GM12878 (cell line): ENCODE measurements around the gene STRA8. TPM values are rescaled to one million over a fixed set of nuclear protein-coding genes. Genes with fewer than 3 reads are reported as not detected.
A peak's percentile ranks its signal among the peaks of the same experiment; 100 is the strongest.

Experiments used
- ATAC-seq: fragments of 200-7000 bp; cut with Tn5 transposase; 3 replicates; pipeline ENCODE4 v1.9.1; 2020; ENCODE audit warnings: mild to moderate bottlenecking, moderate library complexity
- BruUV-seq: library from RNA; stranded (reverse); fragments of 400-500 nt; replicated peaks from 2 replicates; lab custom pipeline; 2021; lab: Mats Ljungman, UMichigan
- CTCF ChIA-PET: fragments of 300-600 bp; sonication (Branson Sonifier 250); formaldehyde crosslinking; extraction: SDS; loops from one replicate; lab custom pipeline; 2021; ENCODE audit warnings: inconsistent platforms; lab: Yijun Ruan, JAX
- POLR2A ChIA-PET: fragments of 350-600 bp; formaldehyde crosslinking; extraction: SDS; loops from one replicate; lab custom pipeline; 2021; ENCODE audit warnings: inconsistent platforms; lab: Charles Lee
- RAD21 ChIA-PET: fragments of 300-600 bp; sonication (Branson Sonifier 250); formaldehyde crosslinking; loops from one replicate; lab custom pipeline; 2023; ENCODE audit warnings: antibody characterized with exemption; ENCODE audit not compliant: unreplicated experiment; lab: Charles Lee
- SMC1A ChIA-PET: fragments of 300-600 bp; sonication (Branson Sonifier 250); formaldehyde crosslinking; loops from one replicate; lab custom pipeline; 2023; ENCODE audit not compliant: unreplicated experiment, uncharacterized antibody; lab: Charles Lee
- DNase-seq: peaks from one replicate; pipeline ENCODE4 v3.0.0-alpha.2; 2011; ENCODE audit warnings: low read depth, low spot score
- FAIRE-seq: peaks from 3 replicates; lab custom pipeline; 2011; peaks lifted over from hg19 to GRCh38; lab: Jason Lieb, UNC
- H2AFZ ChIP-seq: 2 replicates; pipeline ENCODE4 v1.6.0; 2011; ENCODE audit warnings: low read depth, low read length, control low read depth; ENCODE audit not compliant: control insufficient read depth
- H3K27ac ChIP-seq: 2 replicates; pipeline ENCODE4 v1.5.1; 2011; ENCODE audit warnings: control low read depth; ENCODE audit not compliant: control insufficient read depth, insufficient read depth
- H3K27me3 ChIP-seq, 2 experiments: replicated peaks in 1 of 2; 2 replicates each; pipeline versions ENCODE4 v1.6.0 to v1.6.1; 2011; ENCODE audit warnings: low read length in 1 of 2; ENCODE audit not compliant: control insufficient read depth in 2 of 2, insufficient read depth in 2 of 2
- H3K36me3 ChIP-seq, 2 experiments: 2 replicates each; pipeline ENCODE4 v1.5.1; 2011; ENCODE audit warnings: low read length in 1 of 2; ENCODE audit not compliant: control insufficient read depth in 2 of 2, insufficient read depth in 2 of 2
- H3K4me1 ChIP-seq: 2 replicates; pipeline ENCODE4 v1.6.1; 2011; ENCODE audit warnings: mild to moderate bottlenecking, low read length, moderate library complexity, mixed read lengths; ENCODE audit not compliant: control insufficient read depth, insufficient read depth
- H3K4me2 ChIP-seq: 2 replicates; pipeline ENCODE4 v1.6.0; 2011; ENCODE audit warnings: control low read depth; ENCODE audit not compliant: control insufficient read depth, insufficient read depth
- H3K4me3 ChIP-seq: fragments of 200-600 bp; sonication (generic); 2 replicates; pipeline ENCODE4 v1.5.1; 2016
- H3K79me2 ChIP-seq: 2 replicates; pipeline ENCODE4 v1.6.0; 2011; ENCODE audit warnings: low read length; ENCODE audit not compliant: control insufficient read depth, insufficient read depth
- H3K9ac ChIP-seq: 2 replicates; pipeline ENCODE4 v1.8.0; 2011; ENCODE audit warnings: low read length, control low read depth, mixed read lengths; ENCODE audit not compliant: control insufficient read depth, insufficient read depth
- H3K9me3 ChIP-seq: replicated peaks from 3 replicates; pipeline ENCODE4 v1.5.1; 2011; ENCODE audit warnings: mild to moderate bottlenecking, low read length; ENCODE audit not compliant: control insufficient read depth, insufficient read depth
- H4K20me1 ChIP-seq: 2 replicates; pipeline ENCODE4 v1.6.0; 2011; ENCODE audit not compliant: control insufficient read depth, insufficient read depth
- ATF7 ChIP-seq: fragments of 450-650 bp; IDR thresholded peaks from 2 replicates; pipeline ENCODE4 v1.6.1; 2016; ENCODE audit warnings: low read depth, mild to moderate bottlenecking
- BHLHE40 ChIP-seq, 2 experiments: fragments of 450-650 bp in 1 of 2; IDR thresholded peaks; 2 replicates each; pipeline ENCODE4 v1.6.1; 2011 to 2017; ENCODE audit warnings: low read depth in 2 of 2, borderline replicate concordance in 1 of 2, improper control_type of control experiment in 1 of 2, low read length in 1 of 2, mild to moderate bottlenecking in 1 of 2
- BRCA1 ChIP-seq: IDR thresholded peaks from 2 replicates; pipeline ENCODE4 v1.6.1; 2011; ENCODE audit warnings: low read depth, low read length, improper control_type of control experiment
- FOXM1 ChIP-seq: IDR thresholded peaks from 2 replicates; pipeline ENCODE4 v1.6.1; 2012; ENCODE audit warnings: low read depth, mild to moderate bottlenecking, inconsistent platforms, low read length, moderate library complexity
- HDGF ChIP-seq: fragments of 450-650 bp; IDR thresholded peaks from 2 replicates; pipeline ENCODE4 v1.6.1; 2016; ENCODE audit warnings: antibody characterized with exemption
- IKZF2 ChIP-seq, 2 experiments: fragments of 450-650 bp; IDR thresholded peaks; 2 replicates each; pipeline ENCODE4 v1.6.1; 2017; ENCODE audit warnings: mild to moderate bottlenecking in 2 of 2, moderate library complexity in 2 of 2
- RFX5 ChIP-seq: IDR thresholded peaks from 2 replicates; pipeline ENCODE4 v1.6.1; 2011; ENCODE audit warnings: low read depth, low read length, improper control_type of control experiment
- SUPT20H ChIP-seq: IDR thresholded peaks from 2 replicates; pipeline ENCODE4 v1.6.1; 2011; ENCODE audit warnings: low read depth, mild to moderate bottlenecking, low read length, moderate library complexity, borderline replicate concordance; ENCODE audit not compliant: control insufficient read depth
- ZNF217 ChIP-seq: fragments of 450-650 bp; IDR thresholded peaks from 2 replicates; pipeline ENCODE4 v1.6.1; 2017; ENCODE audit warnings: antibody characterized with exemption, mild to moderate bottlenecking
- WGBS: methylation state at CpG from one replicate; pipeline ENCODE4 v1.1.6; 2016; ENCODE audit warnings: low lambda C conversion rate; ENCODE audit not compliant: insufficient replicate concordance, insufficient coverage; ENCODE audit errors: missing lambda C conversion rate; 5-methylcytosine and 5-hydroxymethylcytosine counted together
- in situ Hi-C: fragments of 300-500 bp; cut with MboI; formaldehyde crosslinking; loops from 9 replicates; pipeline ENCODE4 v1.14.3; 2018; ENCODE audit warnings: mixed read lengths
- intact Hi-C: fragments of 100-400 bp; cut with micrococcal nuclease; formaldehyde crosslinking; loops from one replicate; pipeline ENCODE4 v1.14.2; 2022; ENCODE audit not compliant: unreplicated experiment
- polyA plus RNA-seq, 11 experiments: library from polyadenylated mRNA; depleted of rRNA in 4 of 11; unstranded in 6 of 11; stranded (reverse) in 5 of 11; fragments of >200 nt; fragmentation: Nextera tagmentation in 4 of 11; fragmentation: Illumina TruSeq in 1 of 11; extraction: Ambion mirVana in 4 of 11; extraction: Trizol in 1 of 11; gene quantifications; 1 replicate in 1 of 11; 2 replicates in 10 of 11; pipeline versions ENCODE4 v1.2.1 to v1.2.3, GENCODE V29; 2011 to 2016; ENCODE audit warnings: inconsistent platforms in 2 of 11, missing spikeins in 2 of 11, low read depth in 1 of 11
- total RNA-seq, 4 experiments: library from RNA; depleted of rRNA in 3 of 4; stranded (reverse); fragments of >200 nt in 3 of 4; fragmentation: Illumina TruSeq in 1 of 4; extraction: Trizol in 1 of 4; gene quantifications; 2 replicates each; pipeline versions ENCODE4 v1.2.1 to v1.2.3, GENCODE V29; 2013 to 2021

STRA8 gene
- total and polyA plus RNA-seq, 10 of the 15 experiments (the other 5 are each of a cell fraction or from before 2014, with no cell fraction given) = 0.15 TPM; not detected in 9

GRCh38 chr7:135209225-135209834 is 24.3 kb upstream of the STRA8 start:
- intact Hi-C loops = no loop called here
- Histone ChIP-seq H3K36me3 (peaks cover 1 to 14% of the 10 kb centered on the region in 2 experiments; a peak in 2 of 4 replicates), H3K9ac (peak overlapping the region; percentile 24), H4K20me1 (no peaks in the 10 kb centered on the region), H3K9me3 (no peaks in the 10 kb centered on the region; the same call in 2 of the 3 replicates), H2AFZ (no peak overlapping the region)
- no peak for DNase-seq
- ATAC-seq = no peak
- ChIA-PET SMC1A (interaction anchor here (0.6 to 10.8 kb wide), 20 partner anchors 9 to 575 kb away, joined by 3 to 251 read pairs (median 8); partner anchors contain the start of genes AGBL3, CYREN and TMEM140), POLR2A (interaction anchor here (0.6 to 10.8 kb wide), 16 partner anchors 9 to 223 kb away, joined by 3 to 299 read pairs (median 6); partner anchors contain the start of genes AGBL3, CYREN and TMEM140)
- in situ Hi-C loops = no loop called here
- TF ChIP-seq BHLHE40 (IDR thresholded peaks at IDR 0.05; ENCODE audit: borderline replicate concordance in 1 of 2, low read depth in 2 of 2, low read length in 1 of 2) = no peak
- TF ChIP-seq FOXM1 = no peak
- no peak for TF ChIP-seq HDGF
- no peak for TF ChIP-seq BRCA1
- no peak for TF ChIP-seq RFX5
- TF ChIP-seq SUPT20H = no peak
- TF ChIP-seq IKZF2 (IDR thresholded peaks at IDR 0.05) = peak in 1 of 2 experiments; percentile 21; a peak in 2 of 4 replicates
- TF ChIP-seq ATF7 = peak; percentile 24; the same call in 1 of the 2 replicates
- TF ChIP-seq ZNF217 = no peak
- TF ChIP-seq, all 136 proteins: peak for 2
- peak overlapping the region; percentile 99 for H3K4me3 ChIP-seq
- TSS peak; percentile 43 for BruUV-seq
- peaks cover 44% of the 10 kb centered on the region for H3K4me1 ChIP-seq
- CTCF ChIA-PET = interaction anchor here (1.0 to 10.4 kb wide), 10 partner anchors 16 to 560 kb away, joined by 3 to 109 read pairs (median 6); partner anchors contain the start of gene CYREN
- peak overlapping the region; percentile 99 for H3K4me2 ChIP-seq
- peaks cover 56% of the 10 kb centered on the region for H3K79me2 ChIP-seq
- H3K27ac ChIP-seq = peak overlapping the region; percentile 92
- 87% methylated on average over 7 of the region's 7 CpGs for WGBS
- no peaks in the 10 kb centered on the region for H3K27me3 ChIP-seq
- no peak for FAIRE-seq
- RAD21 ChIA-PET = interaction anchor here (1.0 to 11.2 kb wide), 11 partner anchors 15 to 222 kb away, joined by 3 to 230 read pairs (median 10); partner anchors contain the start of genes AGBL3, CYREN and TMEM140
